Measurements from ENCODE around the gene MST1R.

- TF ChIP-seq CTCF (IDR thresholded peaks at IDR 0.05) = no peak
- TF ChIP-seq ZFX (IDR thresholded peaks at IDR 0.05; ENCODE audit: borderline replicate concordance) = no peak
Observed at GRCh38 chr3:49895791-49896190, 7.9 kb downstream of the MST1R start.
